K562 (cell line): ENCODE measurements around the gene FBXO33. TPM values are rescaled to one million over a fixed set of nuclear protein-coding genes. Genes with fewer than 3 reads are reported as not detected.

Experiments used
- ATAC-seq: fragments of 200-7000 bp; cut with Tn5 transposase; 3 replicates; pipeline ENCODE4 v1.9.1; 2020; ENCODE audit warnings: moderate library complexity
- BruUV-seq: library from RNA; stranded (reverse); fragments of 400-500 nt; replicated peaks from 2 replicates; lab custom pipeline; 2021; lab: Mats Ljungman, UMichigan
- CTCF ChIA-PET: fragments of 300-600 bp; formaldehyde crosslinking; extraction: SDS; loops from one replicate; lab custom pipeline; 2021; ENCODE audit warnings: low intra/inter-chr PET ratio; lab: Yijun Ruan, JAX
- POLR2A ChIA-PET: fragments of 300-600, 350-650 bp; sonication (Branson Sonifier 250); formaldehyde crosslinking; extraction: SDS; loops from one replicate; lab custom pipeline; 2021; ENCODE audit warnings: antibody characterized with exemption, inconsistent platforms; lab: Yijun Ruan, JAX
- DNase-seq, 4 experiments: peaks; one replicate each; pipeline versions ENCODE4 v3.0.0 to v3.0.0-alpha.2; 2011 to 2018; ENCODE audit warnings: low spot score in 3 of 4, mixed read lengths in 3 of 4; ENCODE audit errors: extremely low read depth in 1 of 4
- FAIRE-seq: peaks from 2 replicates; lab custom pipeline; 2011; peaks lifted over from hg19 to GRCh38; lab: Jason Lieb, UNC
- H2AFZ ChIP-seq: 2 replicates; pipeline ENCODE4 v1.6.0; 2011; ENCODE audit warnings: low read depth, low read length, control low read depth, inconsistent platforms
- H3K27ac ChIP-seq: fragments of 200-600 bp; 3 replicates; pipeline ENCODE4 v1.8.0; 2011; ENCODE audit warnings: low read depth, mild to moderate bottlenecking, control low read depth, inconsistent platforms, low read length, moderate library complexity, mixed read lengths; ENCODE audit errors: extremely low read depth
- H3K27me3 ChIP-seq, 2 experiments: fragments of 300-600 bp in 1 of 2; 2 replicates in 1 of 2; 3 replicates in 1 of 2; pipeline versions ENCODE4 v1.6.0 to v1.8.0; 2011; ENCODE audit warnings: inconsistent platforms in 2 of 2, low read length in 2 of 2, mild to moderate bottlenecking in 1 of 2, mixed read lengths in 1 of 2, moderate library complexity in 1 of 2; ENCODE audit not compliant: control insufficient read depth in 2 of 2, insufficient read depth in 2 of 2
- H3K36me3 ChIP-seq: fragments of 300-600 bp; 3 replicates; pipeline ENCODE4 v1.8.0; 2011; ENCODE audit warnings: mild to moderate bottlenecking, low read length, inconsistent platforms; ENCODE audit not compliant: control insufficient read depth, insufficient read depth
- H3K4me1 ChIP-seq, 2 experiments: fragments of 200-600 bp in 1 of 2; replicated peaks in 1 of 2; 2 replicates in 1 of 2; 3 replicates in 1 of 2; pipeline versions ENCODE4 v1.5.1 to v1.8.0; 2011; ENCODE audit warnings: inconsistent platforms in 2 of 2, low read length in 2 of 2, mild to moderate bottlenecking in 1 of 2, mixed read lengths in 1 of 2, moderate library complexity in 1 of 2; ENCODE audit not compliant: control insufficient read depth in 2 of 2, insufficient read depth in 2 of 2
- H3K4me2 ChIP-seq: 2 replicates; pipeline ENCODE4 v1.6.1; 2011; ENCODE audit warnings: low read length, control low read depth, inconsistent platforms, mixed read lengths; ENCODE audit not compliant: insufficient read depth
- H3K4me3 ChIP-seq: fragments of 200-600 bp; sonication (generic), shearing (Covaris generic); 2 replicates; pipeline ENCODE4 v1.5.1; 2016; ENCODE audit warnings: control low read depth, inconsistent platforms
- H3K79me2 ChIP-seq: fragments of 200-600 bp; 3 replicates; pipeline ENCODE4 v1.8.0; 2011; ENCODE audit warnings: low read length, inconsistent platforms; ENCODE audit not compliant: control insufficient read depth, insufficient read depth
- H3K9ac ChIP-seq, 2 experiments: 2 replicates each; pipeline versions ENCODE4 v1.6.0 to v1.6.1; 2011; ENCODE audit warnings: low read depth in 2 of 2, low read length in 2 of 2, control low read depth in 1 of 2, inconsistent platforms in 1 of 2, mild to moderate bottlenecking in 1 of 2, mixed read lengths in 1 of 2; ENCODE audit not compliant: insufficient read depth in 1 of 2
- H3K9me1 ChIP-seq: one replicate; pipeline ENCODE4 v1.6.0; 2011; ENCODE audit warnings: inconsistent platforms, mild to moderate bottlenecking, low read length, moderate library complexity; ENCODE audit not compliant: control insufficient read depth, insufficient read depth
- H3K9me3 ChIP-seq: replicated peaks from 2 replicates; pipeline ENCODE4 v1.5.1; 2011; ENCODE audit warnings: low read depth, low read length, inconsistent platforms; ENCODE audit not compliant: control insufficient read depth, insufficient read depth
- H4K20me1 ChIP-seq: replicated peaks from 2 replicates; pipeline ENCODE4 v1.6.1; 2011; ENCODE audit warnings: low read length, inconsistent platforms, mixed read lengths; ENCODE audit not compliant: control insufficient read depth, insufficient read depth
- ELF1 ChIP-seq: fragments of 200-800 bp; sonication (Bioruptor generic); IDR thresholded peaks from 2 replicates; pipeline ENCODE4 v1.6.1; 2016; ENCODE audit warnings: missing genetic modification characterization, missing compliant biosample characterization
- HLTF ChIP-seq: fragments of 450-650 bp; IDR thresholded peaks from 2 replicates; pipeline ENCODE4 v1.6.1; 2016
- MEIS2 ChIP-seq: fragments of 450-650 bp; IDR thresholded peaks from 2 replicates; pipeline ENCODE4 v1.6.1; 2014; ENCODE audit warnings: mild to moderate bottlenecking; ENCODE audit not compliant: partially characterized antibody
- MTF1 ChIP-seq: fragments of 250-450 bp; sonication (Bioruptor Pico); IDR thresholded peaks from 2 replicates; pipeline ENCODE4 v1.9.0; 2021; ENCODE audit warnings: moderate library complexity, mild to moderate bottlenecking, inconsistent platforms, borderline replicate concordance
- NR1H2 ChIP-seq: sonication (generic); formaldehyde crosslinking; IDR thresholded peaks from 2 replicates; pipeline ENCODE4 v1.4.0; 2020; ENCODE audit warnings: mild to moderate bottlenecking, missing genetic modification reagents
- PKNOX1 ChIP-seq: fragments of 450-650 bp; IDR thresholded peaks from 2 replicates; pipeline ENCODE4 v1.6.1; 2016
- PRPF4 ChIP-seq: fragments of 200-400 bp; formaldehyde crosslinking; IDR thresholded peaks from one replicate; pipeline ENCODE4 v1.6.1; 2017; ENCODE audit warnings: low read length, low read depth, mild to moderate bottlenecking; ENCODE audit not compliant: insufficient read depth, poor library complexity, severe bottlenecking
- SRSF3 ChIP-seq: fragments of 200-400 bp; formaldehyde crosslinking; IDR thresholded peaks from 2 replicates; pipeline ENCODE4 v1.6.1; 2016; ENCODE audit warnings: mild to moderate bottlenecking, low read length, moderate library complexity; ENCODE audit not compliant: insufficient read depth
- TAF15 ChIP-seq: fragments of 200-400 bp; formaldehyde crosslinking; IDR thresholded peaks from 2 replicates; pipeline ENCODE4 v1.6.1; 2017; ENCODE audit warnings: mild to moderate bottlenecking, low read depth, low read length, moderate library complexity
- TFE3 ChIP-seq: fragments of 450-650 bp; formaldehyde crosslinking; IDR thresholded peaks from 2 replicates; pipeline ENCODE4 v1.4.0; 2020; ENCODE audit warnings: mild to moderate bottlenecking, mixed read lengths
- ZFP91 ChIP-seq: sonication (generic); formaldehyde crosslinking; IDR thresholded peaks from 2 replicates; pipeline ENCODE4 v1.8.0; 2022; ENCODE audit warnings: mild to moderate bottlenecking, missing genetic modification reagents
- ZNF518B ChIP-seq: fragments of 250-450 bp; sonication (Bioruptor Pico); IDR thresholded peaks from 2 replicates; pipeline ENCODE4 v1.5.0; 2021; ENCODE audit warnings: mild to moderate bottlenecking, moderate library complexity
- ZZZ3 ChIP-seq: fragments of 450-650 bp; IDR thresholded peaks from 2 replicates; pipeline ENCODE4 v1.6.1; 2016; ENCODE audit warnings: antibody characterized with exemption, mild to moderate bottlenecking, moderate library complexity
- WGBS: fragments of 100-300 bp; shearing (Covaris generic); methylation state at CpG from one replicate; pipeline ENCODE4 v1.1.6; 2016; ENCODE audit warnings: low coverage, mixed read lengths; ENCODE audit not compliant: insufficient coverage; ENCODE audit errors: missing lambda C conversion rate; 5-methylcytosine and 5-hydroxymethylcytosine counted together
- in situ Hi-C: fragments of 300-500 bp; cut with MboI; formaldehyde crosslinking; loops from 4 replicates; pipeline ENCODE4 v1.15.0; 2018; ENCODE audit warnings: inconsistent platforms, mixed read lengths
- intact Hi-C: fragments of 100-400 bp; cut with micrococcal nuclease; formaldehyde crosslinking; loops from 2 replicates; pipeline ENCODE4 v1.14.2; 2022
- polyA plus RNA-seq, 8 experiments: library from polyadenylated mRNA; depleted of rRNA in 4 of 8; stranded (reverse) in 5 of 8; unstranded in 3 of 8; fragments of >200 nt; fragmentation: Nextera tagmentation in 2 of 8; fragmentation: Illumina TruSeq in 1 of 8; extraction: Ambion mirVana in 2 of 8; extraction: Trizol in 1 of 8; gene quantifications; 2 replicates each; pipeline versions ENCODE4 v1.2.1 to v1.2.3, GENCODE V29; 2011 to 2014; ENCODE audit warnings: inconsistent platforms in 1 of 8, missing spikeins in 1 of 8
- total RNA-seq, 7 experiments: library from RNA; depleted of rRNA in 6 of 7; stranded (reverse); fragments of >200 nt in 6 of 7; fragmentation: Illumina TruSeq in 2 of 7; extraction: Trizol in 2 of 7; gene quantifications; 2 replicates each; pipeline versions ENCODE4 v1.2.1 to v1.2.3, GENCODE V29; 2011 to 2021; ENCODE audit warnings: low replicate concordance in 1 of 7

The FBXO33 gene
- total and polyA plus RNA-seq, 9 of the 15 experiments (the other 6 are each of a cell fraction or from before 2014, with no cell fraction given): 1.6 to 7.5 (median 5.0) TPM

- TF ChIP-seq TFE3 (no peak), NR1H2 (CRISPR knock-in tag) (no peak), PKNOX1 (peak; percentile 69), SRSF3 (no peak), PRPF4 (no peak), MEIS2 (peak; percentile 56), HLTF (no peak), MTF1 (no peak)
Measured at GRCh38 chr14:39430762-39431415, 1.3 kb downstream of the FBXO33 start (continued).

GRCh38 chr14:39428118-39428517 lies 4.1 kb downstream of the FBXO33 start:
- peaks cover 2 to 16% of the 10 kb centered on the region in 2 experiments; a peak in 4 of 5 replicates for H3K4me1 ChIP-seq
- no peaks in the 10 kb centered on the region; the same call in 2 of the 3 replicates for H3K36me3 ChIP-seq
- no peak overlapping the region for H3K27ac ChIP-seq
- FAIRE-seq (no peak), ATAC-seq (no peak), DNase-seq (no peak)
- no peak overlapping the region for H2AFZ ChIP-seq
- H3K9me1 ChIP-seq: no peaks in the 10 kb centered on the region
- WGBS: 65% methylated on average over 4 of the region's 8 CpGs
- H3K4me2 ChIP-seq: no peak overlapping the region
- H3K4me3 ChIP-seq: no peak overlapping the region
- no peaks in the 10 kb centered on the region for H3K27me3 ChIP-seq
- no peaks in the 10 kb centered on the region for H3K9me3 ChIP-seq
- POLR2A ChIA-PET: no interaction called here
- BruUV-seq: no TSS peak
- no peaks in the 10 kb centered on the region for H4K20me1 ChIP-seq
- in situ Hi-C loops (loop anchor here (10.0 kb wide), 1 partner anchor 323 kb away; the partner anchor contains the start of gene SEC23A), intact Hi-C loops (no loop called here)
- peaks cover 12% of the 10 kb centered on the region for H3K79me2 ChIP-seq
- no peak overlapping the region for H3K9ac ChIP-seq
- CTCF ChIA-PET: no interaction called here
- no peak for TF ChIP-seq ZZZ3
- TF ChIP-seq ELF1 (tag): no peak
- no peak for TF ChIP-seq ZNF518B (CRISPR knock-in tag)
- no peak for TF ChIP-seq ZFP91 (CRISPR knock-in tag)
- TF ChIP-seq TAF15: no peak
